CD4-positive, CD25-positive, alpha-beta regulatory T cell (primary cell): ENCODE data around the gene SLFN12L. TPM values are rescaled to one million over a fixed set of nuclear protein-coding genes. Genes with fewer than 3 reads are reported as not detected.
A peak's percentile ranks its signal among the peaks of the same experiment; 100 is the strongest.
"Not testable (repeated sequence)": the region's sequence is repeated elsewhere in the genome, so short reads cannot be mapped to it uniquely, and the experiment has no call there.

Source experiments
- ATAC-seq, 2 donors: fragments of 150-1000 bp; cut with Tn5 transposase; one replicate each; pipeline ENCODE4 v1.10.0; 2021; ENCODE audit warnings: low read depth in 2 of 2, moderate number of reproducible peaks in 2 of 2, moderate library complexity in 1 of 2
- DNase-seq, 3 donors: peaks; one replicate each; pipeline versions ENCODE4 v3.0.0 to v3.0.0-alpha.2; 2012 to 2022; ENCODE audit warnings: mixed read lengths in 1 of 3
- H3K27ac ChIP-seq: one replicate; pipeline ENCODE4 v1.7.0; 2013; ENCODE audit warnings: mild to moderate bottlenecking, low read length; ENCODE audit not compliant: insufficient read depth, poor library complexity, severe bottlenecking
- H3K27me3 ChIP-seq: one replicate; pipeline ENCODE4 v1.7.0; 2013; ENCODE audit warnings: low read length; ENCODE audit not compliant: control insufficient read depth, insufficient read depth
- H3K36me3 ChIP-seq: one replicate; pipeline ENCODE4 v1.7.0; 2013; ENCODE audit warnings: mild to moderate bottlenecking, low read length, moderate library complexity; ENCODE audit not compliant: control insufficient read depth, insufficient read depth
- H3K4me1 ChIP-seq: 2 replicates; pipeline ENCODE4 v1.7.0; 2013; ENCODE audit warnings: mild to moderate bottlenecking, low read length; ENCODE audit not compliant: insufficient read depth, control insufficient read depth, poor library complexity, severe bottlenecking
- H3K4me3 ChIP-seq: one replicate; pipeline ENCODE4 v1.7.0; 2013; ENCODE audit warnings: low read depth, mild to moderate bottlenecking, low read length, moderate library complexity
- H3K9me3 ChIP-seq, 2 experiments: 1 replicate in 1 of 2; 2 replicates in 1 of 2; pipeline ENCODE4 v1.7.0; 2013; ENCODE audit warnings: low read length in 2 of 2, mild to moderate bottlenecking in 1 of 2, moderate library complexity in 1 of 2; ENCODE audit not compliant: control insufficient read depth in 2 of 2
- H3K27ac Mint-ChIP-seq, 3 donors: one replicate each; pipeline ENCODE4 v1.8.0; 2020 to 2022; ENCODE audit warnings: mild to moderate bottlenecking in 3 of 3, mixed read lengths in 3 of 3, moderate library complexity in 2 of 3
- H3K27me3 Mint-ChIP-seq: one replicate; pipeline ENCODE4 v1.8.0; 2022; ENCODE audit warnings: mild to moderate bottlenecking, mixed read lengths
- H3K36me3 Mint-ChIP-seq: one replicate; pipeline ENCODE4 v1.8.0; 2020; ENCODE audit warnings: mixed read lengths
- H3K4me1 Mint-ChIP-seq, 4 donors: one replicate each; pipeline ENCODE4 v1.8.0; 2020 to 2022; ENCODE audit warnings: mixed read lengths in 4 of 4, mild to moderate bottlenecking in 1 of 4
- H3K4me3 Mint-ChIP-seq, 4 donors: one replicate each; pipeline ENCODE4 v1.8.0; 2020 to 2022; ENCODE audit warnings: mild to moderate bottlenecking in 4 of 4, mixed read lengths in 4 of 4, moderate library complexity in 3 of 4
- H3K9me3 Mint-ChIP-seq, 7 donors: one replicate each; pipeline ENCODE4 v1.8.0; 2020 to 2022; ENCODE audit warnings: mixed read lengths in 7 of 7, mild to moderate bottlenecking in 3 of 7, moderate library complexity in 2 of 7
- polyA plus RNA-seq, 4 donors: library from polyadenylated mRNA; unstranded; fragments of 300-500 nt; fragmentation: Illumina TruSeq; gene quantifications; one replicate each; pipeline ENCODE4 v1.2.3, GENCODE V29; 2021
- total RNA-seq: library from RNA; stranded (reverse); gene quantifications from one replicate; pipeline ENCODE4 v1.2.3, GENCODE V29; 2022

Gene SLFN12L
- total and polyA plus RNA-seq, 5 donors from 2014 or later: 12.7 to 105 (median 13.9) TPM

DNA sequence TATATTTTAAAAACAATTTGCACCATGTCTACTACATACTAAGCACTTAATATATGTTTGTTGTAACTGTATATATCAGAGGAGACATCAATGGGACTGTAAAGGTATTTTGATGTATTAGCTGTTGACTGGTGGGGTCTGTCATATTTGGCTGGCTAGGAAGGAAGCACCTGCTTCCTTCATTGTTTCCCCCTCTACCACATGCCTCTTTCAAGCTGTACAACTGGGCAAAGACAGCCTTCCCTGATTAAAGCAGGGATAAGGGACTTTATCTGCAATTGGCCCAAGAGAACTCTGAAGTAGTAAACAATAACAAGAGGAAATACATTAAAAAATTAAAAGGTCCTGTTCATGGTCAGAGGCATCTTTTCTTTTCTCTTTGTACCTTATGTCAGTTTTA, 5.5 kb upstream of the SLFN12L start:
- H3K4me1 ChIP-seq: peaks cover 41% of the 10 kb centered on the region
- Mint-ChIP-seq H3K36me3 (no peaks in the 10 kb centered on the region), H3K4me1 (peaks cover 31 to 45% (median 37%) of the 10 kb centered on the region in 4 donors), H3K27me3 (no peaks in the 10 kb centered on the region), H3K4me3 (peak overlapping the region in 1 of 4 donors; percentile 37), H3K27ac (peak overlapping the region in 1 of 3 donors; percentile 9), H3K9me3 (peaks cover 0 to 2% (median 0%) of the 10 kb centered on the region in 7 donors)
- no peaks in the 10 kb centered on the region for H3K27me3 ChIP-seq
- no peak overlapping the region for H3K27ac ChIP-seq
- no peaks in the 10 kb centered on the region for H3K36me3 ChIP-seq
- H3K9me3 ChIP-seq: no peaks in the 10 kb centered on the region
- ATAC-seq (no peak), DNase-seq (no peak)
- H3K4me3 ChIP-seq: no peak overlapping the region

DNA sequence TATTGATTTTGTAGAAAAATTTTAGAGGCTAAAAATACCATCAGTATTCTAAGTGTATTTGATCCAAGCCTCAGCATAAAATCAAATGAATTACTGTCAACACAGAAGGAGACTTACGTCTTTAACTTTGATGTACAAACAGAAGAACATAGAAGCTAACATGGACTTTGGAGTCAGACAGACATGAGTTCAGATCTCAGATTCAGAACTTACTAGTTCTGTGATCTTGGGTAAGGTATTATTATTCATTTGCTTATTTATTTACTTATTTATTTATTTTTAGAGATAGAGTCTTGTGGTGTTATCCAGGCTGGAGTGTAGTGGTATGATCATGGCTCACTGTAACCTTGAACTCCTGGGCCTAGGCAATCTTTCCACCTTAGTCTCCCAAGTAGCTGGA, 4.0 kb upstream of the SLFN12L start:
- peak overlapping the region; percentile 89 to 96 (median 95) for H3K4me3 Mint-ChIP-seq
- Histone ChIP-seq H3K4me3 (peak overlapping the region; percentile 97), H3K9me3 (no peaks in the 10 kb centered on the region), H3K27me3 (no peaks in the 10 kb centered on the region), H3K4me1 (peaks cover 52% of the 10 kb centered on the region), H3K36me3 (no peaks in the 10 kb centered on the region), H3K27ac (peak overlapping the region; percentile 86)
- no peaks in the 10 kb centered on the region for H3K9me3 Mint-ChIP-seq
- peak overlapping the region; percentile 87 to 99 (median 94) for H3K27ac Mint-ChIP-seq
- no peaks in the 10 kb centered on the region for H3K36me3 Mint-ChIP-seq
- no peak for ATAC-seq
- DNase-seq: no peak
- H3K4me1 Mint-ChIP-seq: peaks cover 33 to 50% (median 41%) of the 10 kb centered on the region in 4 donors
- no peaks in the 10 kb centered on the region for H3K27me3 Mint-ChIP-seq

DNA sequence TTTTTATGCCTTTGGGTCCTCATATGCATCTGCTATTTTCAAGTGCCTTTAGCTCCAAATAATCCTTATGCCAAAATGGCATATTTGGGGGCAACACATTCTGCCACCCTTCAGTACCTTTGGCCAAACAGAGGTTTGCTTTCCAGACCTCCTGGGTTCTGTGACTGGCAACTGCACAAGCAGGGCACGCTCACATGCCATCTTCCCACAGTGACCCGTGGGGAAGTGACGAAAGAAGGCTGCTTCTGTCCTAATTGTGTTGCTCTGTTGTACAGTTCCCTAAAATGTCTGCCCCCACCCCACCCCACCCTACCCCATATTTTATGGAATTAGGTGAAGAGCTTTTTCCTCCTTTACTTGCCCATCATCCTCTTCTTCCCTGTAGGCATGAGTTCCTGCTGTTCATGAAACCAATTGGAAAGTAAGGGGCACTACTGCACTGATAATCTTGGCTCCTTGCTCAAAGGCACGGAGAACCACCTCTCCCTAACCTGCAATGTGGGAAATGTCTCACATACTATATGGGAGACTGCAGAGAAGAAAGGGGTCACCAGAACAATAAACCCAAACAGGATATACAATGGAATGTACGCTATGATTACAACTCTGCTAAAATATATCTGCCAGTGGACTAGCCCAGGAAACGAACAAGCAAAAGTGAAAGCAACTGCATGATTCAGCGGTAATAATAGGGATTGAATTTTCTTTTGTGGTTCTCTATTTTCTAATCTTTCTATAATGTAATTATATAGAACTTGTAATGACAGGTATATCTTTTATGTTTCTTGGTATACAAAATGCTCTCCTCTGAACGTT, 3.3 kb upstream of the SLFN12L start:
- Mint-ChIP-seq H3K27ac (peak overlapping the region; percentile 87 to 99 (median 94)), H3K27me3 (no peaks in the 10 kb centered on the region), H3K36me3 (peaks cover 4% of the 10 kb centered on the region), H3K9me3 (no peaks in the 10 kb centered on the region), H3K4me1 (peaks cover 34 to 54% (median 44%) of the 10 kb centered on the region in 4 donors), H3K4me3 (peak overlapping the region; percentile 89 to 96 (median 95))
- Histone ChIP-seq H3K36me3 (no peaks in the 10 kb centered on the region), H3K27ac (peak overlapping the region; percentile 86), H3K4me1 (peaks cover 59% of the 10 kb centered on the region), H3K4me3 (peak overlapping the region; percentile 97), H3K27me3 (no peaks in the 10 kb centered on the region), H3K9me3 (no peaks in the 10 kb centered on the region)
- peak in 2 of 3 donors; percentile 55 to 81 for DNase-seq
- ATAC-seq: peak; percentile 25 to 44

DNA sequence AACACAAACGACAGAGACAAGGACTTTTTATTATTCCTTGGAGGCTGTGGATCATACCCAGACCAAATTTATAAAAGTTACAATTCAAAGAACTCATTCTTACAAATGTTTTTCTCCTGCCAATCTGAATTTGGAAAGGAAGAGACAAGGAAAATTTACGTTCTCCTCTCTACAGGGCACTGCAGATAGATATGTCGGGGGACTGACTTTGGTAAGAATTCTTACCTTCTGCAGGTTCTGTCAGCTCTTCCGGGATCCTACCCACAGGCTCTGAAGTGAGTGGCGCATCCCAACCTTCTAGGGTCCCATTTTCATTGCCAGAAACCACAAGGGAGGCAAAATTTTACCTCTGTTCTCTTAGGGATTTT, 2.2 kb upstream of the SLFN12L start:
- H3K4me1 ChIP-seq: peaks cover 70% of the 10 kb centered on the region
- H3K27ac ChIP-seq: peak overlapping the region; percentile 86
- H3K36me3 ChIP-seq: no peaks in the 10 kb centered on the region
- DNase-seq: no peak
- peak overlapping the region; percentile 97 for H3K4me3 ChIP-seq
- Mint-ChIP-seq H3K27ac (peak overlapping the region; percentile 87 to 99 (median 94)), H3K9me3 (no peaks in the 10 kb centered on the region), H3K4me1 (peaks cover 29 to 60% (median 45%) of the 10 kb centered on the region in 4 donors), H3K4me3 (peak overlapping the region; percentile 83 to 98 (median 92)), H3K27me3 (no peaks in the 10 kb centered on the region), H3K36me3 (peaks cover 7% of the 10 kb centered on the region)
- no peaks in the 10 kb centered on the region for H3K9me3 ChIP-seq
- no peaks in the 10 kb centered on the region for H3K27me3 ChIP-seq
- ATAC-seq: no peak

DNA sequence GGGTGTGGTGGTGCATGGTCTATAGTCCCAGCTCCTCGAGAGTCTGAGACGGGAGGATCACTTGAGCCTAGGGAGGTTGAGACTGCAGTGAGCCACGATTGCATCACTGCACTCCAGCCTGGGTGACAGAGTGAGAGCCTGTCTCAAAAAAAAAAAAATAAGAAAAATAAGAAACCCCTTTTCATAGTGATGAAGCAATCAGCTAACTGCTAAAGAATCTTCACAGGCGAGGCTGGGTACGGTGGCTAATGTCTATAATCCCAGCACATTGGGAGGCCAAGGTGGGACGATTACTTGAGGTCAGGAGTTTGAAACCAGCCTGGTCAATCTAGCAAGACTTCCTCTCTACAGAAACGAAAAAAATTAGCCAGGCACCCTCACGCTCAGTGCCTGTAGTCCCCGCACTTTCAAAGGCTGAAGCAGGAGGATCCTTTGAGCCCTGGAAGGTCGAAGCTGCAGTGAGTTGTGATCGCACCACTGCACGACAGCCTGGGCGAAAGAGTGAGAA, 760 bp downstream of the SLFN12L start:
- DNase-seq: peak in 1 of 3 donors; percentile 35
- peaks cover 92% of the 10 kb centered on the region for H3K4me1 ChIP-seq
- peak in 1 of 2 donors; percentile 4 for ATAC-seq
- Mint-ChIP-seq H3K36me3 (peaks cover 15% of the 10 kb centered on the region), H3K9me3 (no peaks in the 10 kb centered on the region), H3K4me1 (peaks cover 35 to 75% (median 53%) of the 10 kb centered on the region in 4 donors), H3K27me3 (no peaks in the 10 kb centered on the region), H3K4me3 (peak overlapping the region; percentile 89 to 98 (median 94)), H3K27ac (peak overlapping the region; percentile 87 to 100 (median 94))
- H3K9me3 ChIP-seq: no peaks in the 10 kb centered on the region
- no peaks in the 10 kb centered on the region for H3K27me3 ChIP-seq
- peak overlapping the region; percentile 86 for H3K27ac ChIP-seq
- H3K36me3 ChIP-seq: no peaks in the 10 kb centered on the region
- peak overlapping the region; percentile 97 for H3K4me3 ChIP-seq

DNA sequence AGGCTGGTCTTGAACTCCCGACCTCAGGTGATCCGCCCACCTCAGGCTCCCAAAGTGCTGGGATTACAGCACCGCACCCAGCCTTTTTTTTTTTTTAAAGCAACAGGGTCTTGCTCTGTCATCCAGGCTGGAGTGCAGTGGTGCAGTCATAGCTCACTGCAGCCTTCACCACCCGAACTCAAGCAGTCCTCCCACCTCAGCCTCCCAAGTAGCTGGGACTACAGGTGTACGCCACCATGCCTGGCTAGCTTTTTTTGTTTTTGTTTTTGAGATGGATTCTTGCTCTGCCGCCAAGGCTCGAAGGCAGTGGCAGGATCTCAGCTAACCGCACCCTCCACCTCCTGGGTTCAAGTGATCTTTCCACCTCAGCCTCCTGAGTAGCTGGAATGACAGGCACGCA, 2.1 kb downstream of the SLFN12L start:
- Histone ChIP-seq H3K27ac (peak overlapping the region; percentile 86), H3K4me3 (peak overlapping the region; percentile 97), H3K4me1 (peaks cover 95% of the 10 kb centered on the region)
- peak overlapping the region; percentile 89 to 98 (median 94) for H3K4me3 Mint-ChIP-seq
- peaks cover 21% of the 10 kb centered on the region for H3K36me3 Mint-ChIP-seq
- not testable (repeated sequence) for H3K9me3 ChIP-seq, H3K27me3 Mint-ChIP-seq, H3K27me3 ChIP-seq, ATAC-seq, DNase-seq, H3K36me3 ChIP-seq, H3K9me3 Mint-ChIP-seq
- H3K4me1 Mint-ChIP-seq: peaks cover 39 to 74% (median 55%) of the 10 kb centered on the region in 4 donors
- peak overlapping the region; percentile 87 to 100 (median 94) for H3K27ac Mint-ChIP-seq

DNA sequence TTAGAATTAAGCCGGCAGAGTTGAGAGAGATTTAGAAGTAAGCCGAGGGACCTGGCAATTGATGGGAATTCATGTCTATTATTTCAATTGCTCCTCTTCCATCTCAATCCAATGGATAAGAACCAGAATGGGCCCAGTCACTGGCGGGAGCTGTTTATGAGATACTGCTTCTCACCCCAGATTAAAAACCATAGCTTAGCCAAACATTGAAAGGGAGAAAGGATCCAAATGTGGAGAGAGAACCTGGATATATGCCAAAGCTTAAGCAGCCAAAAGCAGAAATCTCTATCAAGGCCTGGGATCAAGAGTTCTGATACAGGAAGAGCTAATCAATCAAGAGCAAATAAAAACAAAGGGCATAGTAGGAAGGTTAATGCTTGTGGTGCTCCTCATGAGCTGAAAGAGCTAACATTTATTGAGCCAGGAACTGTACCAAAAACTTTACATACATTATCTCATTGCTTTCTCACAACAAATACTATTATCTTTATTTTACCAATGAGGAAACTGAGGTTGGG, 2.8 kb downstream of the SLFN12L start:
- Histone ChIP-seq H3K27me3 (no peaks in the 10 kb centered on the region), H3K4me1 (peaks cover 87% of the 10 kb centered on the region), H3K4me3 (peak overlapping the region; percentile 97), H3K9me3 (no peaks in the 10 kb centered on the region), H3K36me3 (no peaks in the 10 kb centered on the region), H3K27ac (peak overlapping the region; percentile 86)
- peaks cover 22% of the 10 kb centered on the region for H3K36me3 Mint-ChIP-seq
- H3K4me1 Mint-ChIP-seq: peaks cover 34 to 72% (median 52%) of the 10 kb centered on the region in 4 donors
- no peaks in the 10 kb centered on the region for H3K27me3 Mint-ChIP-seq
- DNase-seq (no peak), ATAC-seq (no peak)
- H3K4me3 Mint-ChIP-seq: peak overlapping the region; percentile 89 to 98 (median 94)
- peak overlapping the region; percentile 87 to 100 (median 94) for H3K27ac Mint-ChIP-seq
- peaks cover 0 to 2% (median 0%) of the 10 kb centered on the region in 7 donors for H3K9me3 Mint-ChIP-seq
